ENCODE results near the gene LRRC37B.
"Not testable (repeated sequence)": the region's sequence is repeated elsewhere in the genome, so short reads cannot be mapped to it uniquely, and the experiment has no call there.

The LRRC37B gene

DNA sequence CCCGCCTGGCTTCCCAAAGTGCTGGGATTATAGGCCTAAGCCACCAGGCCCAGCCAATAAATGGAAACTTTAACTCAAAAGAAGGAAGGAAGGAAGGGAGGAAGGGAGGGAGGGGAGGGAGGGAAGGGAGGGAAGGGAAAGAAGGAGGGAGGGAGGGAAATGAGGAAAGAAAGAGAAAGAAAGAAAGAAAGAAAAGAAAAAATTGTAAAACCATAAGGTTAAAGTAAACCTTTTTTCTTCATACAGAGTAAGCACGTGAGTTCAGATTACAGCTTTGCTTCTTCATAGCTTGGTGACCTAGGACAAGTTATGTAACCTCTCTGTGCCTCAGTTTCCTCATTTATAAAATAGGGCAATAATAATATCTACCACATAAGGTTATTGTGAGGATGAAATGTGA is 26.0 kb downstream of the LRRC37B start:
- H4K20me1 ChIP-seq (ENCODE audit: insufficient read depth, low read length), result no peaks in the 10 kb centered on the region
- no peaks in the 10 kb centered on the region for H3F3A ChIP-seq (ENCODE audit: insufficient read depth, low read length)
- no peak overlapping the region for H3K4me2 ChIP-seq (ENCODE audit: low read depth, low read length)
- no peak overlapping the region for H2AFZ ChIP-seq (ENCODE audit: low read length)
- H3K36me3 ChIP-seq (replicated peaks; ENCODE audit: insufficient read depth, low read length), result no peaks in the 10 kb centered on the region
- TF ChIP-seq, protein P1, sequence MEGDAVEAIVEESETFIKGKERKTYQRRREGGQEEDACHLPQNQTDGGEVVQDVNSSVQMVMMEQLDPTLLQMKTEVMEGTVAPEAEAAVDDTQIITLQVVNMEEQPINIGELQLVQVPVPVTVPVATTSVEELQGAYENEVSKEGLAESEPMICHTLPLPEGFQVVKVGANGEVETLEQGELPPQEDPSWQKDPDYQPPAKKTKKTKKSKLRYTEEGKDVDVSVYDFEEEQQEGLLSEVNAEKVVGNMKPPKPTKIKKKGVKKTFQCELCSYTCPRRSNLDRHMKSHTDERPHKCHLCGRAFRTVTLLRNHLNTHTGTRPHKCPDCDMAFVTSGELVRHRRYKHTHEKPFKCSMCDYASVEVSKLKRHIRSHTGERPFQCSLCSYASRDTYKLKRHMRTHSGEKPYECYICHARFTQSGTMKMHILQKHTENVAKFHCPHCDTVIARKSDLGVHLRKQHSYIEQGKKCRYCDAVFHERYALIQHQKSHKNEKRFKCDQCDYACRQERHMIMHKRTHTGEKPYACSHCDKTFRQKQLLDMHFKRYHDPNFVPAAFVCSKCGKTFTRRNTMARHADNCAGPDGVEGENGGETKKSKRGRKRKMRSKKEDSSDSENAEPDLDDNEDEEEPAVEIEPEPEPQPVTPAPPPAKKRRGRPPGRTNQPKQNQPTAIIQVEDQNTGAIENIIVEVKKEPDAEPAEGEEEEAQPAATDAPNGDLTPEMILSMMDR (IDR thresholded peaks at IDR 0.05; ENCODE audit: low read length), result no peak
- TF ChIP-seq EZH2 (optimal IDR thresholded peaks at IDR 0.05; ENCODE audit: low read depth, low read length) (no peak), EZH2phosphoT487 (IDR thresholded peaks at IDR 0.05; ENCODE audit: low read length) (no peak)
- H3K27ac ChIP-seq (ENCODE audit: low read length), result no peak overlapping the region
- no peaks in the 10 kb centered on the region for H3K9me2 ChIP-seq (replicated peaks; ENCODE audit: insufficient read depth, low read length)
- no peaks in the 10 kb centered on the region for H3K79me2 ChIP-seq (ENCODE audit: low read length)
- H3K4me1 ChIP-seq (ENCODE audit: low read length), result no peaks in the 10 kb centered on the region
- no peak overlapping the region for H3K9ac ChIP-seq (ENCODE audit: low read length)
- no peaks in the 10 kb centered on the region for H3K27me3 ChIP-seq (replicated peaks; ENCODE audit: insufficient read depth, low read length)
- no peaks in the 10 kb centered on the region for H3K9me3 ChIP-seq (replicated peaks; ENCODE audit: insufficient read depth, low read length)
- no peak for DNase-seq
- H3K4me3 ChIP-seq (ENCODE audit: low read length), result no peak overlapping the region

DNA sequence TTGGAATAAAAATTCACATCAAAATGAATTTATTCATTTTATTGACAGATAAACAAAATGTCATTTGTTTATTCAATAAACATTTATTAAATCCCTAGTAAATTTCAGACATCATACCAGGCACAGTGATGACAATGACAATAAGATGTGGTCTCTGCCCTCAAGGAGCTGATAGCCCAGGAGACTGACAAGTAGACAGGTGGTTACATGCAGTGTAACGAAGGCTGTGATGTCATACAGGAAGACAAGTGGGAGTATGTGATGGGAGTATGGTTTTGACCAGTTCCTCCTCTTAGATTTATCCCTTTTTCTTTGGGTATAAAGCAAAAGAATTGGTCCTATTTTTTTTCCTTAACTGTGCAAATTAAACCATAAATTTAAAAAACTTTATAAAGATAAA is 26.6 kb downstream of the LRRC37B start:
- not testable (repeated sequence) for H3K4me2 ChIP-seq (ENCODE audit: low read depth, low read length); H3K4me3 ChIP-seq (ENCODE audit: low read length); H3F3A ChIP-seq (ENCODE audit: insufficient read depth, low read length); H3K27ac ChIP-seq (ENCODE audit: low read length); DNase-seq; H2AFZ ChIP-seq (ENCODE audit: low read length); H3K9me3 ChIP-seq (replicated peaks; ENCODE audit: insufficient read depth, low read length); H3K9ac ChIP-seq (ENCODE audit: low read length); H3K27me3 ChIP-seq (replicated peaks; ENCODE audit: insufficient read depth, low read length); H4K20me1 ChIP-seq (ENCODE audit: insufficient read depth, low read length); H3K9me2 ChIP-seq (replicated peaks; ENCODE audit: insufficient read depth, low read length); H3K79me2 ChIP-seq (ENCODE audit: low read length); H3K36me3 ChIP-seq (replicated peaks; ENCODE audit: insufficient read depth, low read length); H3K4me1 ChIP-seq (ENCODE audit: low read length)

- H3K79me2 ChIP-seq (ENCODE audit: low read length); H4K20me1 ChIP-seq (ENCODE audit: insufficient read depth, low read length); H3K36me3 ChIP-seq (replicated peaks; ENCODE audit: insufficient read depth, low read length); H3K4me3 ChIP-seq (ENCODE audit: low read length); H3K4me2 ChIP-seq (ENCODE audit: low read depth, low read length); H3F3A ChIP-seq (ENCODE audit: insufficient read depth, low read length); H3K9me2 ChIP-seq (replicated peaks; ENCODE audit: insufficient read depth, low read length); H3K4me1 ChIP-seq (ENCODE audit: low read length); H2AFZ ChIP-seq (ENCODE audit: low read length); H3K27ac ChIP-seq (ENCODE audit: low read length); DNase-seq; H3K9ac ChIP-seq (ENCODE audit: low read length); H3K9me3 ChIP-seq (replicated peaks; ENCODE audit: insufficient read depth, low read length); H3K27me3 ChIP-seq (replicated peaks; ENCODE audit: insufficient read depth, low read length): not testable (repeated sequence)
These were observed 33.1 kb downstream of the LRRC37B start for GRCh38 chr17:32040246-32040645.

- not testable (repeated sequence) for H3K9me3 ChIP-seq (replicated peaks; ENCODE audit: insufficient read depth, low read length); H3K4me1 ChIP-seq (ENCODE audit: low read length); H3K9me2 ChIP-seq (replicated peaks; ENCODE audit: insufficient read depth, low read length); DNase-seq; H3K79me2 ChIP-seq (ENCODE audit: low read length); H2AFZ ChIP-seq (ENCODE audit: low read length); H3K27ac ChIP-seq (ENCODE audit: low read length); H3K4me3 ChIP-seq (ENCODE audit: low read length); H4K20me1 ChIP-seq (ENCODE audit: insufficient read depth, low read length); H3K9ac ChIP-seq (ENCODE audit: low read length); H3K36me3 ChIP-seq (replicated peaks; ENCODE audit: insufficient read depth, low read length); H3F3A ChIP-seq (ENCODE audit: insufficient read depth, low read length); H3K27me3 ChIP-seq (replicated peaks; ENCODE audit: insufficient read depth, low read length); H3K4me2 ChIP-seq (ENCODE audit: low read depth, low read length)
These were observed 34.2 kb downstream of the LRRC37B start for GRCh38 chr17:32041306-32041875.

GRCh38 chr17:32042266-32042665 is 35.1 kb downstream of the LRRC37B start:
- H3F3A ChIP-seq (ENCODE audit: insufficient read depth, low read length); DNase-seq; H3K27ac ChIP-seq (ENCODE audit: low read length): not testable (repeated sequence)

GRCh38 chr17:32045611-32046010 is 38.4 kb downstream of the LRRC37B start:
- not testable (repeated sequence) for H3K79me2 ChIP-seq (ENCODE audit: low read length); H3K9me3 ChIP-seq (replicated peaks; ENCODE audit: insufficient read depth, low read length); H4K20me1 ChIP-seq (ENCODE audit: insufficient read depth, low read length); H3K4me2 ChIP-seq (ENCODE audit: low read depth, low read length); H3K27me3 ChIP-seq (replicated peaks; ENCODE audit: insufficient read depth, low read length); H3K4me1 ChIP-seq (ENCODE audit: low read length); H3K9me2 ChIP-seq (replicated peaks; ENCODE audit: insufficient read depth, low read length); DNase-seq; H3K9ac ChIP-seq (ENCODE audit: low read length); H3K36me3 ChIP-seq (replicated peaks; ENCODE audit: insufficient read depth, low read length); H3K27ac ChIP-seq (ENCODE audit: low read length); H3K4me3 ChIP-seq (ENCODE audit: low read length); H3F3A ChIP-seq (ENCODE audit: insufficient read depth, low read length); H2AFZ ChIP-seq (ENCODE audit: low read length)

More at GRCh38 chr17:32042266-32042665, 35.1 kb downstream of the LRRC37B start:
- not testable (repeated sequence) for H3K4me2 ChIP-seq (ENCODE audit: low read depth, low read length); H4K20me1 ChIP-seq (ENCODE audit: insufficient read depth, low read length); H3K79me2 ChIP-seq (ENCODE audit: low read length); H3K9me3 ChIP-seq (replicated peaks; ENCODE audit: insufficient read depth, low read length); H3K4me1 ChIP-seq (ENCODE audit: low read length); H3K27me3 ChIP-seq (replicated peaks; ENCODE audit: insufficient read depth, low read length); H3K4me3 ChIP-seq (ENCODE audit: low read length); H3K36me3 ChIP-seq (replicated peaks; ENCODE audit: insufficient read depth, low read length); H2AFZ ChIP-seq (ENCODE audit: low read length); H3K9ac ChIP-seq (ENCODE audit: low read length); H3K9me2 ChIP-seq (replicated peaks; ENCODE audit: insufficient read depth, low read length)

- not testable (repeated sequence) for H3K4me2 ChIP-seq (ENCODE audit: low read depth, low read length); H3K9me3 ChIP-seq (replicated peaks; ENCODE audit: insufficient read depth, low read length); H3K9ac ChIP-seq (ENCODE audit: low read length); H3K4me1 ChIP-seq (ENCODE audit: low read length); DNase-seq; H3K36me3 ChIP-seq (replicated peaks; ENCODE audit: insufficient read depth, low read length); H3K79me2 ChIP-seq (ENCODE audit: low read length); H3K9me2 ChIP-seq (replicated peaks; ENCODE audit: insufficient read depth, low read length); H3K4me3 ChIP-seq (ENCODE audit: low read length); H4K20me1 ChIP-seq (ENCODE audit: insufficient read depth, low read length); H2AFZ ChIP-seq (ENCODE audit: low read length); H3K27ac ChIP-seq (ENCODE audit: low read length); H3F3A ChIP-seq (ENCODE audit: insufficient read depth, low read length); H3K27me3 ChIP-seq (replicated peaks; ENCODE audit: insufficient read depth, low read length)
These were observed 40.5 kb downstream of the LRRC37B start for GRCh38 chr17:32047663-32048062.
